ENCODE data around the gene UBE2S.

- no peak for TF ChIP-seq POLR2A (IDR thresholded peaks at IDR 0.05)
- TF ChIP-seq CTCF (IDR thresholded peaks at IDR 0.05): no peak
- no peak for TF ChIP-seq EP300 (IDR thresholded peaks at IDR 0.05)
Measured at GRCh38 chr19:55368106-55368505, 39.5 kb downstream of the UBE2S start.

Measured in tibial nerve (tissue), 4 donors.